Endothelial cell of umbilical vein (primary cell): ENCODE data around the gene CCDC40.

Experiments used
- CTCF ChIP-seq, 2 donors: IDR thresholded peaks; 1 replicate in 1 of 2; 2 replicates in 1 of 2; pipeline ENCODE4 v1.5.1; 2011; ENCODE audit warnings: low read length in 2 of 2, mild to moderate bottlenecking in 2 of 2, moderate library complexity in 2 of 2, control low read depth in 1 of 2, inconsistent platforms in 1 of 2, low read depth in 1 of 2; ENCODE audit not compliant: insufficient read depth in 1 of 2; ENCODE audit errors: extremely low read depth in 1 of 2
- EZH2 ChIP-seq: IDR thresholded peaks from 2 replicates; pipeline ENCODE4 v1.6.1; 2012; ENCODE audit warnings: borderline replicate concordance, low read depth, mild to moderate bottlenecking, moderate library complexity, low read length, inconsistent platforms; ENCODE audit not compliant: severe bottlenecking
- GATA2 ChIP-seq: IDR thresholded peaks from 2 replicates; pipeline ENCODE4 v1.7.0; 2011; ENCODE audit warnings: low read depth, mild to moderate bottlenecking, moderate library complexity, mixed read lengths, low read length; ENCODE audit not compliant: insufficient read length, insufficient read depth
- JUN ChIP-seq: IDR thresholded peaks from 2 replicates; pipeline ENCODE4 v1.6.1; 2011; ENCODE audit warnings: borderline replicate concordance, low read depth; ENCODE audit not compliant: insufficient read length, insufficient read depth
- MYC ChIP-seq: IDR thresholded peaks from one replicate; pipeline ENCODE4 v1.6.1; 2011; ENCODE audit warnings: mild to moderate bottlenecking, low read depth, low read length
- POLR2A ChIP-seq: IDR thresholded peaks from 2 replicates; pipeline ENCODE4 v1.6.1; 2012; ENCODE audit warnings: low read depth, mild to moderate bottlenecking, control low read depth, low read length
- POLR2AphosphoS5 ChIP-seq: IDR thresholded peaks from 2 replicates; pipeline ENCODE4 v1.6.1; 2012; ENCODE audit warnings: low read depth, mild to moderate bottlenecking, control low read depth, low read length, moderate library complexity; ENCODE audit not compliant: insufficient read depth
- TF ChIP-seq, protein P1 (sequence below): IDR thresholded peaks from 2 replicates; pipeline ENCODE4 v1.6.1; 2011; ENCODE audit not compliant: insufficient read depth, insufficient read length

- TF ChIP-seq CTCF (IDR thresholded peaks at IDR 0.05; ENCODE audit: extremely low read depth in 1 of 2, insufficient read depth in 1 of 2, low read depth in 1 of 2, low read length in 2 of 2) (no peak), MYC (no peak), POLR2AphosphoS5 (no peak), EZH2 (no peak), JUN (no peak), POLR2A (no peak), GATA2 (no peak)
- TF ChIP-seq, protein P1, sequence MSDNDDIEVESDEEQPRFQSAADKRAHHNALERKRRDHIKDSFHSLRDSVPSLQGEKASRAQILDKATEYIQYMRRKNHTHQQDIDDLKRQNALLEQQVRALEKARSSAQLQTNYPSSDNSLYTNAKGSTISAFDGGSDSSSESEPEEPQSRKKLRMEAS = no peak
Measured at GRCh38 chr17:80065478-80066170, 29.2 kb downstream of the CCDC40 start.
